Muscle of leg (tissue), 11 donors: ENCODE data around the gene ARGLU1. TPM values are rescaled to one million over a fixed set of nuclear protein-coding genes. Genes with fewer than 3 reads are reported as not detected.
A peak's percentile ranks its signal among the peaks of the same experiment; 100 is the strongest.

ENCODE experiments used
- DNase-seq: peaks from one replicate; pipeline ENCODE4 v3.0.0; 2013
- H3K27ac ChIP-seq: one replicate; pipeline ENCODE4 v1.5.1; 2013; ENCODE audit warnings: mild to moderate bottlenecking, low read length, control low read depth
- H3K27me3 ChIP-seq: one replicate; pipeline ENCODE4 v1.6.1; 2013; ENCODE audit warnings: low read length; ENCODE audit not compliant: control insufficient read depth, insufficient read depth
- H3K36me3 ChIP-seq: one replicate; pipeline ENCODE4 v1.6.1; 2013; ENCODE audit warnings: low read length; ENCODE audit not compliant: control insufficient read depth, insufficient read depth
- H3K4me1 ChIP-seq: one replicate; pipeline ENCODE4 v1.6.1; 2013; ENCODE audit warnings: low read length; ENCODE audit not compliant: control insufficient read depth, insufficient read depth
- H3K4me3 ChIP-seq: one replicate; pipeline ENCODE4 v1.5.1; 2013; ENCODE audit warnings: low read length, control low read depth
- H3K9me3 ChIP-seq: replicated peaks from 2 replicates; pipeline ENCODE4 v1.6.1; 2013; ENCODE audit warnings: low read depth, low read length; ENCODE audit not compliant: control insufficient read depth
- WGBS: methylation state at CpG from one replicate; pipeline ENCODE4 v1.1.5; 2013; ENCODE audit warnings: missing lambda C conversion rate; ENCODE audit not compliant: insufficient coverage; 5-methylcytosine and 5-hydroxymethylcytosine counted together
- polyA plus RNA-seq, 8 donors: library from polyadenylated mRNA; unstranded; fragments of 120-200 nt; gene quantifications; one replicate each; pipeline versions ENCODE4 v1.2.1 to v1.2.3, GENCODE V29; 2013; ENCODE audit warnings: inconsistent platforms in 1 of 8, low replicate concordance in 1 of 8; ENCODE audit not compliant: insufficient read length in 8 of 8, insufficient read depth in 1 of 8
- total RNA-seq: library from RNA; stranded (reverse); fragments of 120-200 nt; gene quantifications from one replicate; pipeline ENCODE4 v1.2.4, GENCODE V29; 2013

Gene ARGLU1
- total and polyA plus RNA-seq, 9 donors = 79.1 to 161 (median 136) TPM

DNA sequence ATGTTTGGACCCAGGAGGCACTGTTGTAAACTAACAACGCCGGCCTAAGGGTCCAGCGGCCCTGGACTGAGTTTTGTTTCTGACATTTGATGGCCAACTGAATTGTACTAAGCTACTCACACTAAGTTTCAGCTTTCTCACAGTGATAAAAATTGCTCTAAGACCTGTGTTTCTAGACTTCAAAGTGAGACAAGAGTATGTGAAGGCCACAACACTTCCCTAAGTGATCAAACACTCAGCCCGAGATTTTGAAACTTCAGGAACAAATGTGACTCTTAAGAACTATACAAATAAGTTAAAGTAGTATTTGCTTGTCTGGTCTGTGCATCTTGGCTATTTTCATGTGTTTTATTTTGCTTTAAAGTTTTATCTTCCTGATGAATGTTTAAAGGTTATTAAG lies 62.6 kb downstream of the ARGLU1 start:
- WGBS = no CpG with 5 or more reads among the region's 4 CpGs
- H3K4me3 ChIP-seq = no peak overlapping the region
- H3K36me3 ChIP-seq = peaks cover 4% of the 10 kb centered on the region
- DNase-seq = no peak
- no peaks in the 10 kb centered on the region for H3K9me3 ChIP-seq
- no peaks in the 10 kb centered on the region for H3K27me3 ChIP-seq
- H3K27ac ChIP-seq = no peak overlapping the region
- H3K4me1 ChIP-seq = peaks cover 3% of the 10 kb centered on the region

DNA sequence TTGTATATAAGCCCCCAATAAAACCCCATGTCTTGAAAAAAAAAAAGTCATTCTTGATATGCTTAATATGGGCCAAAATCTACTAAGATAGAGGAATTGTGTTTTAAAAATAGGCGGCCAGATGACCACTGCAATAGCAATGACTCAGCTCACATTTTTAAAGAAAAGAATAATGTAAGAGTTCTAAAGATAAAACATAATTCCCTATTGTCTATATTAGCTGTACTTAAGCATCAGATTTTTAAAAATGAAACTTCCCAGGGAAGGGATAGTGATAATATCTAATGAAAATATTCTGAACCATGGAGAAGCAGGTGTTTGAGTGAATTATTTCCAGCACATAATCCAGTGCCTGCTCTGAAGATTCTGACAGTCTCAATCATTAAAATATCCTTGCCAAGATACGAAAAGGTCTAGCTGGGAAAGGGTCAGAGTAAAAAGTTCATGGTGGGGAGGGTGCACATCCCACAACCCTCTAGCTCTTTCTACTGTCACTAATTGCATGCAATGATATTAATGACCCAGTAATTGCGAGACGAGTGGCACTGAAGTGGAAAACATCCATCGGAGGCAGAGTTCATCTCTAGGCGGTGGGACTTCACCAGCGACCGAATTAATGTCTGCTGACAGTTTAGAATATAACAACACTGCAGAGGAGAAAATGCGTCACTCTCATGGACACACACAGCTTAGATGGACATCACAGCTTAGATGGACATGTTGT lies 64.0 kb downstream of the ARGLU1 start:
- 86% methylated on average over 7 of the region's 9 CpGs for WGBS
- DNase-seq = no peak
- Histone ChIP-seq H3K36me3 (peaks cover 4% of the 10 kb centered on the region), H3K4me3 (no peak overlapping the region), H3K9me3 (no peaks in the 10 kb centered on the region), H3K27me3 (no peaks in the 10 kb centered on the region), H3K4me1 (peaks cover 3% of the 10 kb centered on the region), H3K27ac (no peak overlapping the region)

DNA sequence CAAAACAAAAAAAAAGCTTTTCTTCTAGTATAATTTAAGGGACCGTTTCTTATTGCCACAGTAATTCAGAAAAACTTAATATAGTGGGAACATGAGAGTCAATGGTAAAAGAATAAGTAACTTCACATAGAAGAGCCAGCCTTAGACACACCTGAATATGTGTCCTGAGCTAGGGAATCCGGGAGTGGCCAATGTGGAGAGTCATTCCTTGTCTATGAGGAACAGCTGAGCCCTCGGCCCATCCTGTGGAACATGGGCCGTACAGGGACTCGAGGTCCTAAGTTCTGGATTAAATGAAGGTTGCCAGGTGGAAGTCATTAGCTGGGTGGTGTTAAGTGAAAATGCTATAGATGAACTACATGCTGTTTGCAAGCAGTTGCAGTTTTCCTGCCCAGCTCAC lies 64.7 kb downstream of the ARGLU1 start:
- H3K4me3 ChIP-seq = no peak overlapping the region
- H3K36me3 ChIP-seq = peaks cover 4% of the 10 kb centered on the region
- 96% methylated on average over 3 of the region's 5 CpGs for WGBS
- H3K27ac ChIP-seq = no peak overlapping the region
- H3K9me3 ChIP-seq = no peaks in the 10 kb centered on the region
- no peaks in the 10 kb centered on the region for H3K27me3 ChIP-seq
- peaks cover 5% of the 10 kb centered on the region for H3K4me1 ChIP-seq
- no peak for DNase-seq

DNA sequence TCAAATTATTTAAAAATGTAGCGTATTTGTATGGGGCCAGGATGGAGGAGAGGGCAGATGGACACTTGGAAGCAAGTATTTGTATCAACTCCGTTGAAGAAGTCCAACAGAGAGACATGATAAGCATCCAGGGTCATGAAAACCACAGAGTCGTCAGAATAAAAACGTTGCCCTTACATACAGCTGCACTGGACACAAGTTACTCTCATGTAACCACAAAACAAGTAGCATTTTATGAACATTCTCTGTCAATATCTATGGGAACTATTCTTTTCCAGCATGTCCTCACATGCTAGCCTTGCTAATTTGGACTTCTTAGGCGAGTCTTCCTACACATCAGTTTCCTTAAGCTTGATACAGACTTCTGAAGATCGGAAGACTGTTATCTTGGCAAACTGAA lies 67.5 kb downstream of the ARGLU1 start:
- no peak for DNase-seq
- Histone ChIP-seq H3K27ac (no peak overlapping the region), H3K9me3 (no peaks in the 10 kb centered on the region), H3K4me3 (no peak overlapping the region), H3K36me3 (no peaks in the 10 kb centered on the region), H3K27me3 (no peaks in the 10 kb centered on the region), H3K4me1 (peaks cover 8% of the 10 kb centered on the region)
- 45% methylated on average over 2 of the region's 6 CpGs for WGBS

DNA sequence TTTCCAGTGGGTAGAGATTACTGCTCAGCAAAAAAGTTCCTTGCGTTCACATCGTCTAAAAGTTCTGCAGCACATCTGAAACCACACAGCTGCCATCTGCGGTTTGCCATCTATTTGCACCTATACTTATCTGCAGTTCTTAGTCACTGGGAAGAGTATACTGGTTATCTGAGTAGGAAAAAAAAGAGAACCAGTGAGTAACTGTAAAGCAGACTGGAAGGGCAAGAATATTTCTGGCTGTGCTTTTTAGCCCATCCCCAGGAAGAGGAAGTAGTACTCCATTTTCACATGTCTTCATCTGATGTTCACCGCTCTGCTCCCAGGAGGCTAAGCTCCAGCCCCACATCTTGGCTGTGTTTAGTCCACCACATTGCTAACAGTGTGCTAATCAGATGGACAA lies 68.0 kb downstream of the ARGLU1 start:
- H3K36me3 ChIP-seq = no peaks in the 10 kb centered on the region
- H3K27ac ChIP-seq = no peak overlapping the region
- H3K4me1 ChIP-seq = peaks cover 8% of the 10 kb centered on the region
- H3K27me3 ChIP-seq = no peaks in the 10 kb centered on the region
- 20% methylated on average over 1 of the region's 4 CpGs for WGBS
- DNase-seq = no peak
- no peaks in the 10 kb centered on the region for H3K9me3 ChIP-seq
- H3K4me3 ChIP-seq = no peak overlapping the region

DNA sequence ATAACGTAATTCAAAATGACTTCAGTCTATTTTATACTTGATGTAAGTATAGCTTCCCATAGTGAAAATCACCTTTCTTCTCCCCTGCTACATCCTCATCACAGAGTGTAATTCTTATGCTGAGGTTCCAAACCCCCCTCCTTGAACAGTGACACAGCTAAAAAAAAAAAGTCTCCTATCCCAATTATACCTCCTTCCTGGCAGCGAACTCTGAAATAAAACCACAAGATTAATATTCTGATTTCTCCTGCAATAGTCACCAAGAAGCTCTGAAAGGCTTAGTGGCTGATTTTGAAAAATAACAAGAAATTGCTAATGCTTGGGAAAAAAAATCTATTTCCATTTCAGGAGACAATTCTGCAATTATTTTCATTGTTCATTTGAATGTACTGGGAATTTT lies 68.8 kb downstream of the ARGLU1 start:
- no peak overlapping the region for H3K4me3 ChIP-seq
- peaks cover 8% of the 10 kb centered on the region for H3K4me1 ChIP-seq
- H3K36me3 ChIP-seq = no peaks in the 10 kb centered on the region
- no peaks in the 10 kb centered on the region for H3K27me3 ChIP-seq
- DNase-seq = no peak
- H3K9me3 ChIP-seq = no peaks in the 10 kb centered on the region
- H3K27ac ChIP-seq = peak overlapping the region; percentile 10
- WGBS = no CpG with 5 or more reads among the region's 2 CpGs

DNA sequence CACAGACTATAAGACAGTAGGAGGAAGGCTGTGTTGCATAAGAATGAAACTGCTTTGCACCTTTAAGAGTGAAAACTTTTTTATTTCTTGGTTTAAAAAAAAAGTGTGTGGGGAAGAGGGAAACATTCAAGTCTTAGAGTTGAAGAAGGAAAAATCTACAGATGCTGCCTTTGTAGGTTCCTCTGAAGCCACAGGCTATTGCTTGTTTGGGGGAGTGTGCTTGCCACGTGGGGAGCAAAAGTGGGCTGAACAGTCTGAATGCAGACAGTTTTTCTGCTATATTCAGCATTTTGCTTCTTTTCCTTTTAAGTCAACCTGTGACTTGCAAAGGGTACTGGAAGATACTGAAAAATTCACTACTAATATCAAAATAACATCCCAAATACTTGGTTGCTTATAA lies 69.4 kb downstream of the ARGLU1 start:
- H3K9me3 ChIP-seq = no peaks in the 10 kb centered on the region
- peak overlapping the region; percentile 10 for H3K27ac ChIP-seq
- H3K4me1 ChIP-seq = peaks cover 8% of the 10 kb centered on the region
- no CpG with 5 or more reads among the region's 1 CpG for WGBS
- no peak overlapping the region for H3K4me3 ChIP-seq
- peaks cover under 1% of the 10 kb centered on the region for H3K36me3 ChIP-seq
- DNase-seq = no peak
- H3K27me3 ChIP-seq = no peaks in the 10 kb centered on the region

DNA sequence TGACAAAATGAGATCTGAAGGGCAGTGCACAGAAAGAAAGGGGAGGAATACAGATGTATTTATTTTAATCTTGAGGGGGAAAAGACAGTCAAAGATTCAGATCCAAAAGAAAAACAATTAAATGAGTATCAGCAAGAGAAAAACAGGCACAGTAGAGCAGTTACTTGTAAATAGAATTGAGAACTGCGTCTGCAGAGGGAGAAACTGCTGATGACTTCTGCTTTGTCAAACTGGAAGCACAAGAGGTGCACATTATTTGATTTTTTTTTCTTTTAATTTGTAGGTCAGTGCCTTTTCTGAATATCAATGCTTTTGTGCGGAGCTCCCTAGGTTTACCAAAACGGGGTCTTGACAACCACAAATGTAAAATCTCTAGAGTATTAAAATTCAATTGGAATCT lies 69.8 kb downstream of the ARGLU1 start:
- peaks cover 4% of the 10 kb centered on the region for H3K36me3 ChIP-seq
- no peak for DNase-seq
- H3K4me1 ChIP-seq = peaks cover 5% of the 10 kb centered on the region
- H3K9me3 ChIP-seq = no peaks in the 10 kb centered on the region
- no peak overlapping the region for H3K4me3 ChIP-seq
- 8% methylated on average over 1 of the region's 3 CpGs for whole genome bisulfite sequencing
- peak overlapping the region; percentile 43 for H3K27ac ChIP-seq
- H3K27me3 ChIP-seq = no peaks in the 10 kb centered on the region

DNA sequence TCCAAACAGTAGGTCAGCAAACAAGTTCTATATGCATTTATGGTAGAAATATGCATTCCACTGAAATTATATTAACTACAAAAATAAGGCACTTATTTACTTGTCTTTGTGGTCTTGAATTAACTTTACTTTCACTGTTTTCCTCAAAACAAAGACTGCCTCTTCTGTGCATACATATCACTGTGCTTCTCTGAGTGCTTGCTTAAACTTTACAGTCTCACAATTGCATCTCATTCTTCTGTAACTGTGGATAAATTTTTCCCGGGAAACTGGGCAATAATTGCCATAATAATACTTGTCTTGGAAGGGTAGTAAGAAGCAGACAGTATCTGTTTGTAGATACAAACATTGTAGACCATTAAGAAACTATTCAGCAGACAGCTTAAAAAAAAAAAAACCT lies 70.9 kb downstream of the ARGLU1 start:
- H3K4me1 ChIP-seq = peaks cover 10% of the 10 kb centered on the region
- no CpG with 5 or more reads among the region's 1 CpG for WGBS
- H3K36me3 ChIP-seq = peaks cover 14% of the 10 kb centered on the region
- no peaks in the 10 kb centered on the region for H3K9me3 ChIP-seq
- H3K4me3 ChIP-seq = no peak overlapping the region
- DNase-seq = no peak
- no peaks in the 10 kb centered on the region for H3K27me3 ChIP-seq
- H3K27ac ChIP-seq = peak overlapping the region; percentile 88

DNA sequence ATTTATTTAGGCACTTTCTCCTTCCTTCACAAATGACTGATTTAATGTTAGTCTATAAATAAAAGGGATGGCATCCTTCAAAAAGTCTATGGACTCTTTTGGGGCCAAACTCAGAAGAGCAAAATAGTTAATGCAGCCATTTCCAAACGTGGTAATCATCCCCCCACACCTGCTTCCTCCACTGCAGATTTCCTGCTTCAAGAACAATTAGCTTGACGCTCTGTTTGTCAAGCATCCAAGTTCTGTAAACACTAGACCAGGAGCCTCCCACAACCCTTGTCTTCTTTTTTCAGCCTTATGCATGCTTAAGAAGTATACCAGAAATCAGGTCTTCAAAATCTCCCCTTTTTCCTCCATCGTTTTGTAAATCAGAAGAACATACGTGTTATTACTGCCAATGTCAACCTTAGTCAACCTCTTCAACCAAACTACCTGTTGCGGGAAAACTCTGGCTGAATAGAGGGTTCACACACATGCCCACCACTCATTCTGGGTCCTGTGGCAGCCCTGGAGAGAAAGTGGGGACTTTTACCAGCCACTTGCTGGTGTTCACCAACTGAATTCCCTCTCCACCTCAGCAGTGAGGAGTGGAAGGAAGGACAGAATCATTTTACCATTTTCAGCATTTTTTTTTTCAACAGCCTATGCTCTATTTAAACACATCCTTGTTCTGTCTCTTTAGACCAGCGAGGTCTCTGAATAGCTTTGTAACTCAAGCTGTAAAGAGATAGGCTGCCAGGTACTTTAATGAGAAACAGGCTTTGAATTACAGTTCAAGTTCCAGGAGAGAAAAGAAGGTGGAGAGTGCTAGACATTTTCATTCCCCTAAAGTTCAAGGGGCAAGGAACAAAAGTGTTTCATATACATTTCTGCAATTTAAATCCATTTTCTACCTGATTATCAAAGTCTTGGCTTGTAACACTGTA lies 71.6 kb downstream of the ARGLU1 start:
- no peak overlapping the region for H3K4me3 ChIP-seq

More for the DNA sequence above, 71.6 kb downstream of the ARGLU1 start:
- 33% methylated on average over 4 of the region's 6 CpGs for WGBS
- DNase-seq = peak; percentile 77
- H3K27ac ChIP-seq = peak overlapping the region; percentile 88
- H3K4me1 ChIP-seq = peaks cover 13% of the 10 kb centered on the region
- H3K36me3 ChIP-seq = peaks cover 14% of the 10 kb centered on the region
- no peaks in the 10 kb centered on the region for H3K27me3 ChIP-seq
- H3K9me3 ChIP-seq = no peaks in the 10 kb centered on the region
